OCI-LY7 (cell line): ENCODE data around the gene BRSK2. TPM values are rescaled to one million over a fixed set of nuclear protein-coding genes. Genes with fewer than 3 reads are reported as not detected.

Experiments used
- BruUV-seq: library from RNA; stranded (reverse); fragments of 400-500 nt; replicated peaks from 2 replicates; lab custom pipeline; 2021; lab: Mats Ljungman, UMichigan
- CTCF ChIA-PET: fragments of 300-600 bp; sonication (Branson Sonifier 250); formaldehyde crosslinking; loops from one replicate; lab custom pipeline; 2022; ENCODE audit warnings: antibody characterized with exemption; ENCODE audit not compliant: unreplicated experiment; lab: Charles Lee
- POLR2A ChIA-PET: fragments of 300-600 bp; sonication (Branson Sonifier 250); formaldehyde crosslinking; loops from one replicate; lab custom pipeline; 2022; ENCODE audit warnings: antibody characterized with exemption; lab: Charles Lee
- DNase-seq: peaks from one replicate; pipeline ENCODE4 v3.0.0-alpha.2; 2015; ENCODE audit warnings: low spot score
- H2AFZ ChIP-seq: fragments of 200-600 bp; sonication (generic), shearing (Covaris generic); 2 replicates; pipeline ENCODE4 v1.6.1; 2014; ENCODE audit warnings: mild to moderate bottlenecking, antibody characterized with exemption, low read length, moderate library complexity
- H3K27ac ChIP-seq: fragments of 200-600 bp; sonication (generic); 2 replicates; pipeline ENCODE4 v1.5.1; 2014; ENCODE audit warnings: mixed run types, low read depth, mild to moderate bottlenecking, moderate library complexity, low read length, inconsistent platforms; ENCODE audit not compliant: poor library complexity, severe bottlenecking
- H3K36me3 ChIP-seq: fragments of 200-600 bp; sonication (generic); 2 replicates; pipeline ENCODE4 v1.6.1; 2014; ENCODE audit warnings: mild to moderate bottlenecking, antibody characterized with exemption, low read length, moderate library complexity, mixed read lengths; ENCODE audit not compliant: insufficient read depth
- H3K4me1 ChIP-seq: fragments of 200-600 bp; sonication (generic); 2 replicates; pipeline ENCODE4 v1.5.1; 2014; ENCODE audit warnings: mild to moderate bottlenecking, low read length; ENCODE audit not compliant: insufficient read depth, poor library complexity, severe bottlenecking
- H3K4me2 ChIP-seq: fragments of 200-600 bp; sonication (generic); 2 replicates; pipeline ENCODE4 v1.6.1; 2014; ENCODE audit warnings: mild to moderate bottlenecking, low read length
- H3K4me3 ChIP-seq: fragments of 200-600 bp; sonication (generic); 2 replicates; pipeline ENCODE4 v1.5.1; 2014; ENCODE audit warnings: mild to moderate bottlenecking, low read depth, low read length; ENCODE audit not compliant: poor library complexity, severe bottlenecking
- H3K79me2 ChIP-seq: fragments of 200-600 bp; sonication (generic); 2 replicates; pipeline ENCODE4 v1.6.1; 2016; ENCODE audit warnings: low read depth, mild to moderate bottlenecking, low read length, moderate library complexity, mixed read lengths; ENCODE audit not compliant: insufficient read depth
- H3K9me2 ChIP-seq: fragments of 200-600 bp; sonication (generic); 2 replicates; pipeline ENCODE4 v1.6.1; 2016; ENCODE audit warnings: mild to moderate bottlenecking, low read length, mixed read lengths; ENCODE audit not compliant: insufficient read depth
- H3K9me3 ChIP-seq: fragments of 200-600 bp; sonication (generic); 2 replicates; pipeline ENCODE4 v1.6.1; 2014; ENCODE audit warnings: mild to moderate bottlenecking, mixed run types, low read length, mixed read lengths
- H4K20me1 ChIP-seq: fragments of 200-600 bp; sonication (generic); 2 replicates; pipeline ENCODE4 v1.6.1; 2014; ENCODE audit warnings: mild to moderate bottlenecking, antibody characterized with exemption, low read length, moderate library complexity, mixed read lengths; ENCODE audit not compliant: insufficient read depth
- EZH2phosphoT487 ChIP-seq: fragments of 200-600 bp; sonication (generic); IDR thresholded peaks from 2 replicates; pipeline ENCODE4 v1.6.1; 2018; ENCODE audit warnings: low read depth, borderline replicate concordance, mild to moderate bottlenecking, mixed run types, antibody characterized with exemption, low read length, moderate library complexity, mixed read lengths
- intact Hi-C: fragments of 100-400 bp; cut with micrococcal nuclease; formaldehyde crosslinking; loops from one replicate; pipeline ENCODE4 v1.10.0; 2022; ENCODE audit not compliant: unreplicated experiment
- total RNA-seq, 2 experiments: library from RNA; depleted of rRNA in 1 of 2; stranded (reverse); fragments of >200 nt in 1 of 2; shearing (Covaris generic) in 1 of 2; gene quantifications; 2 replicates each; pipeline ENCODE4 v1.2.3, GENCODE V29; 2014 to 2022
- TF ChIP-seq, protein P1 (sequence below): fragments of 200-600 bp; sonication (generic); conservative IDR thresholded peaks from 2 replicates; pipeline ENCODE4 v1.5.1; 2014; ENCODE audit warnings: mild to moderate bottlenecking, antibody characterized with exemption, low read length, moderate library complexity, mixed read lengths

The BRSK2 gene
- total RNA-seq, 2 experiments from 2014 or later: not detected

DNA sequence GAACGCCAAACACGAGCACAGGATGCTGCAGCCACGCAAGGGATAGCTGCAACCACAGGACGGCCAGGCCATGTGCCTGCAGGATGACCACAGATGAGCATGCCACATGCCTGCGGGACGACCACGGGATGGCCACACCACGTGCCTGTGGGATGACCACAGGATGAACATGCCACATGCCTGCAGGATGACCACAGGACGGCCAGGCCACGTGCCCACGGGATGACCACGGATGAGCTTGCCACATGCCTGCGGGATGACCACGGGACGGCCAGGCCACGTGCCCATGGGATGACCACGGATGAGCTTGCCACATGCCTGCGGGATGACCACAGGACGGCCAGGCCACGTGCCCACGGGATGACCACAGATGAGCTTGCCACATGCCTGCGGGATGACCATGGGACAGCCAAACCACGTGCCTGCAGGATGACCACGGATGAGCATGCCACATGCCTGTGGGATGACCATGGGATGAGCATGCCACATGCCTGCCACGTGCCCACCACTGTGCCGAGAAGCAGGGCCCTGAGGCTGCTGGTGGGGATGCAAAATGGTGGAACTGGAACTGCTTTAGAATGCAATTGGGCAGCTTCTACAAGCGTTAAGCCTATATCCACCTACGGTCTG is 109.6 kb downstream of the BRSK2 start:
- no peaks in the 10 kb centered on the region for H3K9me3 ChIP-seq
- no peaks in the 10 kb centered on the region; the same call in 1 of the 2 replicates for H4K20me1 ChIP-seq
- no peaks in the 10 kb centered on the region for H3K4me1 ChIP-seq
- H3K4me2 ChIP-seq: no peak overlapping the region
- H3K27ac ChIP-seq: no peak overlapping the region
- H3K36me3 ChIP-seq: no peaks in the 10 kb centered on the region
- POLR2A ChIA-PET: no interaction called here
- intact Hi-C loops: no loop called here
- DNase-seq: no peak
- no peak overlapping the region for H2AFZ ChIP-seq
- no TSS peak for BruUV-seq
- no peaks in the 10 kb centered on the region for H3K9me2 ChIP-seq
- TF ChIP-seq, protein P1, sequence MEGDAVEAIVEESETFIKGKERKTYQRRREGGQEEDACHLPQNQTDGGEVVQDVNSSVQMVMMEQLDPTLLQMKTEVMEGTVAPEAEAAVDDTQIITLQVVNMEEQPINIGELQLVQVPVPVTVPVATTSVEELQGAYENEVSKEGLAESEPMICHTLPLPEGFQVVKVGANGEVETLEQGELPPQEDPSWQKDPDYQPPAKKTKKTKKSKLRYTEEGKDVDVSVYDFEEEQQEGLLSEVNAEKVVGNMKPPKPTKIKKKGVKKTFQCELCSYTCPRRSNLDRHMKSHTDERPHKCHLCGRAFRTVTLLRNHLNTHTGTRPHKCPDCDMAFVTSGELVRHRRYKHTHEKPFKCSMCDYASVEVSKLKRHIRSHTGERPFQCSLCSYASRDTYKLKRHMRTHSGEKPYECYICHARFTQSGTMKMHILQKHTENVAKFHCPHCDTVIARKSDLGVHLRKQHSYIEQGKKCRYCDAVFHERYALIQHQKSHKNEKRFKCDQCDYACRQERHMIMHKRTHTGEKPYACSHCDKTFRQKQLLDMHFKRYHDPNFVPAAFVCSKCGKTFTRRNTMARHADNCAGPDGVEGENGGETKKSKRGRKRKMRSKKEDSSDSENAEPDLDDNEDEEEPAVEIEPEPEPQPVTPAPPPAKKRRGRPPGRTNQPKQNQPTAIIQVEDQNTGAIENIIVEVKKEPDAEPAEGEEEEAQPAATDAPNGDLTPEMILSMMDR: no peak
- no peak for TF ChIP-seq EZH2phosphoT487
- no peak overlapping the region for H3K4me3 ChIP-seq
- H3K79me2 ChIP-seq: no peaks in the 10 kb centered on the region
- CTCF ChIA-PET: no interaction called here

DNA sequence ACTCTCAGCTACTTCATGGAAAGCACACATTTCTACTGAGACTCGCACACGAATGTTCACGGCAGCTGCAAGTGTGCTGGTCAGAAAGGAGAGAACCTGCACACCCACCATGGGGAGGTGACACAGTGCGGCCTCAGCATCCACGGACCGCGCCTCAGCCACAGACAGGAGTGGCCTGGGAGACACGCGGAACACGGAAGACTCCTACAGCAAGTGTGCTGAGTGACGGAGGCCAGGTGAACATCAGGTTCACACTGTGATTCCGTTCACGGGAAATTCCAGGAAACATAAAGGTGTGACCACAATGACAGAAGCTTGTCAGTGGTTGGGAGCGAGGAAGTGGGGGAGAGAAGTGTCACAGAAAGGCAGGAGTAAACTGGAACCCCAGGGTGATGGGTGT is 110.2 kb downstream of the BRSK2 start:
- no peak for TF ChIP-seq EZH2phosphoT487
- TF ChIP-seq, protein P1: no peak
- BruUV-seq: no TSS peak
- H3K9me3 ChIP-seq: no peaks in the 10 kb centered on the region
- no peaks in the 10 kb centered on the region for H3K4me1 ChIP-seq
- H3K4me3 ChIP-seq: no peak overlapping the region
- intact Hi-C loops: no loop called here
- no peaks in the 10 kb centered on the region for H3K79me2 ChIP-seq
- CTCF ChIA-PET: no interaction called here
- H3K4me2 ChIP-seq: no peak overlapping the region
- no peaks in the 10 kb centered on the region for H3K9me2 ChIP-seq
- POLR2A ChIA-PET: no interaction called here
- no peak overlapping the region for H2AFZ ChIP-seq
- H3K27ac ChIP-seq: no peak overlapping the region
- no peak for DNase-seq
- no peaks in the 10 kb centered on the region for H3K36me3 ChIP-seq
- no peaks in the 10 kb centered on the region; the same call in 1 of the 2 replicates for H4K20me1 ChIP-seq
